Measurements from ENCODE around the gene MAGEL2. TPM values are rescaled to one million over a fixed set of nuclear protein-coding genes. Genes with fewer than 3 reads are reported as not detected.

Gene MAGEL2
- total and polyA plus RNA-seq, 10 of the 15 experiments (the other 5 are each of a cell fraction or from before 2014, with no cell fraction given), result not detected

GRCh38 chr15:23695282-23695681, 47.6 kb upstream of the MAGEL2 start:
- intact Hi-C loops (cut with micrococcal nuclease; ENCODE audit: unreplicated experiment) (no loop called here), in situ Hi-C loops (cut with MboI) (no loop called here)
- no peak overlapping the region for H3K9ac ChIP-seq (ENCODE audit: control insufficient read depth, insufficient read depth, low read length)
- no peak overlapping the region for H2AFZ ChIP-seq (ENCODE audit: control insufficient read depth, low read depth, low read length)
- no peak for FAIRE-seq
- H3K27ac ChIP-seq (ENCODE audit: control insufficient read depth, insufficient read depth), result no peak overlapping the region
- ChIA-PET RAD21 (ENCODE audit: unreplicated experiment) (no interaction called here), SMC1A (ENCODE audit: uncharacterized antibody, unreplicated experiment) (no interaction called here), POLR2A (no interaction called here), CTCF (no interaction called here)
- no peak overlapping the region for H3K4me2 ChIP-seq (ENCODE audit: control insufficient read depth, insufficient read depth)
- TF ChIP-seq NR2C1 (IDR thresholded peaks at IDR 0.05) (no peak), SMAD5 (IDR thresholded peaks at IDR 0.05; ENCODE audit: low read depth) (no peak), POU2F2 (IDR thresholded peaks at IDR 0.05; ENCODE audit: borderline replicate concordance, low read depth, low read length) (no peak)
- no peaks in the 10 kb centered on the region for H4K20me1 ChIP-seq (ENCODE audit: control insufficient read depth, insufficient read depth)
- no peaks in the 10 kb centered on the region for H3K79me2 ChIP-seq (ENCODE audit: control insufficient read depth, insufficient read depth, low read length)
- 0% methylated on average over 2 of the region's 2 CpGs for WGBS (ENCODE audit: insufficient coverage, insufficient replicate concordance, low lambda C conversion rate, missing lambda C conversion rate)
- no peak overlapping the region for H3K4me3 ChIP-seq
- no peak for ATAC-seq
- BruUV-seq (replicated peaks), result no TSS peak
- H3K9me3 ChIP-seq (replicated peaks; ENCODE audit: control insufficient read depth, insufficient read depth, low read length), result no peaks in the 10 kb centered on the region
- no peaks in the 10 kb centered on the region for H3K27me3 ChIP-seq (replicated peaks in 1 of 2; ENCODE audit: control insufficient read depth in 2 of 2, insufficient read depth in 2 of 2, low read length in 1 of 2)
- H3K4me1 ChIP-seq (ENCODE audit: control insufficient read depth, insufficient read depth, low read length), result no peaks in the 10 kb centered on the region
- no peak for DNase-seq (ENCODE audit: low read depth, low spot score)
- H3K36me3 ChIP-seq (ENCODE audit: control insufficient read depth in 2 of 2, insufficient read depth in 2 of 2, low read length in 1 of 2), result no peaks in the 10 kb centered on the region

GRCh38 chr15:23694592-23694991, 46.9 kb upstream of the MAGEL2 start:
- FAIRE-seq (no peak), ATAC-seq (no peak), DNase-seq (ENCODE audit: low read depth, low spot score) (no peak)
- POLR2A ChIA-PET, result no interaction called here
- no TSS peak for BruUV-seq (replicated peaks)
- RAD21 ChIA-PET (ENCODE audit: unreplicated experiment), result no interaction called here
- H3K9ac ChIP-seq (ENCODE audit: control insufficient read depth, insufficient read depth, low read length), result no peak overlapping the region
- SMC1A ChIA-PET (ENCODE audit: uncharacterized antibody, unreplicated experiment), result no interaction called here
- in situ Hi-C loops (cut with MboI), result no loop called here
- no peak overlapping the region for H2AFZ ChIP-seq (ENCODE audit: control insufficient read depth, low read depth, low read length)
- WGBS (ENCODE audit: insufficient coverage, insufficient replicate concordance, low lambda C conversion rate, missing lambda C conversion rate), result 100% methylated on average over 1 of the region's 1 CpG
- H3K36me3 ChIP-seq (ENCODE audit: control insufficient read depth in 2 of 2, insufficient read depth in 2 of 2, low read length in 1 of 2), result no peaks in the 10 kb centered on the region
- no peak overlapping the region for H3K4me2 ChIP-seq (ENCODE audit: control insufficient read depth, insufficient read depth)
- no peaks in the 10 kb centered on the region for H3K27me3 ChIP-seq (replicated peaks in 1 of 2; ENCODE audit: control insufficient read depth in 2 of 2, insufficient read depth in 2 of 2, low read length in 1 of 2)
- TF ChIP-seq ATF2 (IDR thresholded peaks at IDR 0.05; ENCODE audit: low read length), result no peak
- no peak for TF ChIP-seq ZNF217 (IDR thresholded peaks at IDR 0.05)
- H3K4me1 ChIP-seq (ENCODE audit: control insufficient read depth, insufficient read depth, low read length), result no peaks in the 10 kb centered on the region
- no peak overlapping the region for H3K27ac ChIP-seq (ENCODE audit: control insufficient read depth, insufficient read depth)
- CTCF ChIA-PET, result no interaction called here
- H3K9me3 ChIP-seq (replicated peaks; ENCODE audit: control insufficient read depth, insufficient read depth, low read length), result no peaks in the 10 kb centered on the region
- H3K4me3 ChIP-seq, result no peak overlapping the region
- no peaks in the 10 kb centered on the region for H3K79me2 ChIP-seq (ENCODE audit: control insufficient read depth, insufficient read depth, low read length)
- intact Hi-C loops (cut with micrococcal nuclease; ENCODE audit: unreplicated experiment), result no loop called here
- H4K20me1 ChIP-seq (ENCODE audit: control insufficient read depth, insufficient read depth), result no peaks in the 10 kb centered on the region

Data from GM12878 (cell line).